ENCODE data around the gene CA7.

The CA7 gene

GRCh38 chr16:66844342-66845079 lies at the start of gene CA7:
TSS of gene CA7 (plus strand) at chr16:66844414. CDS start at chr16:66844488, 74 bp downstream.
- DNase-seq = no peak

GRCh38 chr16:66798161-66798560 lies 46.1 kb upstream of the CA7 start:
- no peak for DNase-seq

- DNase-seq = no peak
These were observed 43.4 kb upstream of the CA7 start for GRCh38 chr16:66800856-66801255.

- DNase-seq = no peak
These were observed 42.7 kb upstream of the CA7 start, which contains the start of gene TERB1 for GRCh38 chr16:66801320-66802105. TSS of gene TERB1 (minus strand) at chr16:66801584. CDS start at chr16:66796798, 4,786 bp downstream.

GRCh38 chr16:66802159-66802558 lies 42.1 kb upstream of the CA7 start:
- DNase-seq = no peak

- no peak for DNase-seq
These were observed 34.4 kb upstream of the CA7 start for GRCh38 chr16:66809765-66810164.

GRCh38 chr16:66810391-66810790 lies 33.8 kb upstream of the CA7 start:
- no peak for DNase-seq

- no peak for DNase-seq
These were observed 33.2 kb upstream of the CA7 start for GRCh38 chr16:66811043-66811442.

- DNase-seq = no peak
These were observed 29.5 kb upstream of the CA7 start for GRCh38 chr16:66814734-66815133.

GRCh38 chr16:66824006-66824405 lies 20.2 kb upstream of the CA7 start:
- DNase-seq = no peak

GRCh38 chr16:66830422-66831404 lies 13.5 kb upstream of the CA7 start, which contains the start of gene NAE1:
TSS of gene NAE1 (minus strand) at chr16:66830976. CDS start at chr16:66830899, 77 bp downstream.
- peak; percentile 75 for DNase-seq

GRCh38 chr16:66832190-66832589 lies 12.0 kb upstream of the CA7 start:
- DNase-seq = no peak

- DNase-seq = no peak
These were observed 11.4 kb upstream of the CA7 start for GRCh38 chr16:66832661-66833305.

GRCh38 chr16:66834746-66835145 lies 9.5 kb upstream of the CA7 start:
- DNase-seq = no peak

- DNase-seq = no peak
These were observed 3.3 kb upstream of the CA7 start for GRCh38 chr16:66840883-66841282.

GRCh38 chr16:66841366-66841765 lies 2.8 kb upstream of the CA7 start:
- no peak for DNase-seq

- no peak for DNase-seq
These were observed 1.4 kb upstream of the CA7 start for GRCh38 chr16:66842765-66843164.

- DNase-seq = no peak
These were observed 1.0 kb upstream of the CA7 start for GRCh38 chr16:66843191-66843590.

- DNase-seq = no peak
These were observed 239 bp upstream of the CA7 start for GRCh38 chr16:66844009-66844341.

- no peak for DNase-seq
These were observed 831 bp downstream of the CA7 start for GRCh38 chr16:66845080-66845410.

GRCh38 chr16:66845791-66846221 lies 1.6 kb downstream of the CA7 start:
- no peak for DNase-seq

GRCh38 chr16:66846266-66846665 lies 2.1 kb downstream of the CA7 start:
- DNase-seq = no peak

- DNase-seq = no peak
These were observed 2.6 kb downstream of the CA7 start for GRCh38 chr16:66846831-66847230.

Measured in NCI-H2227 treated with DMSO at 0.1 percent for 48 hours (cell line).